Osteoblast (primary cell): ENCODE results near the gene RPS6KA2. TPM values are rescaled to one million over a fixed set of nuclear protein-coding genes. Genes with fewer than 3 reads are reported as not detected.
A peak's percentile ranks its signal among the peaks of the same experiment; 100 is the strongest.

Experiments
- DNase-seq: peaks from one replicate; pipeline ENCODE4 v3.0.0; 2011; ENCODE audit warnings: low spot score, mixed read lengths; ENCODE audit not compliant: insufficient read length; ENCODE audit errors: missing footprints
- H2AFZ ChIP-seq: 2 replicates; pipeline ENCODE4 v1.6.0; 2011; ENCODE audit warnings: mild to moderate bottlenecking, low read length
- H3K27ac ChIP-seq: 2 replicates; pipeline ENCODE4 v1.5.1; 2011; ENCODE audit warnings: mild to moderate bottlenecking, low read depth, low read length, moderate library complexity
- H3K27me3 ChIP-seq: 2 replicates; pipeline ENCODE4 v1.6.0; 2012; ENCODE audit warnings: mild to moderate bottlenecking, control low read depth, inconsistent platforms, low read length, moderate library complexity; ENCODE audit not compliant: insufficient read depth
- H3K36me3 ChIP-seq: 2 replicates; pipeline ENCODE4 v1.5.1; 2011; ENCODE audit warnings: mild to moderate bottlenecking, low read length, control low read depth, moderate library complexity; ENCODE audit not compliant: insufficient read depth
- H3K4me1 ChIP-seq: 2 replicates; pipeline ENCODE4 v1.5.1; 2011; ENCODE audit warnings: mild to moderate bottlenecking, low read length, control low read depth, moderate library complexity; ENCODE audit not compliant: insufficient read depth
- H3K4me2 ChIP-seq: 2 replicates; pipeline ENCODE4 v1.6.0; 2011; ENCODE audit warnings: mild to moderate bottlenecking, low read length; ENCODE audit not compliant: insufficient read depth
- H3K4me3 ChIP-seq: fragments of 200-600 bp; sonication (generic); 3 replicates; pipeline ENCODE4 v1.5.1; 2012; ENCODE audit warnings: mild to moderate bottlenecking, low read length, inconsistent platforms; ENCODE audit not compliant: insufficient read depth
- H3K79me2 ChIP-seq: 2 replicates; pipeline ENCODE4 v1.6.0; 2012; ENCODE audit warnings: mild to moderate bottlenecking, low read length, control low read depth, inconsistent platforms; ENCODE audit not compliant: insufficient read depth
- H3K9me3 ChIP-seq: 2 replicates; pipeline ENCODE4 v1.5.1; 2011; ENCODE audit warnings: low read depth, low read length, control low read depth
- H4K20me1 ChIP-seq: 2 replicates; pipeline ENCODE4 v1.6.0; 2012; ENCODE audit warnings: mild to moderate bottlenecking, low read length, control low read depth; ENCODE audit not compliant: insufficient read depth
- CTCF ChIP-seq: IDR thresholded peaks from 2 replicates; pipeline ENCODE4 v1.5.1; 2011; ENCODE audit warnings: mild to moderate bottlenecking, low read depth, low read length, moderate library complexity; ENCODE audit errors: extremely low read depth
- total RNA-seq: library from RNA; depleted of rRNA; stranded (reverse); fragments of >200 nt; gene quantifications from 2 replicates; pipeline ENCODE4 v1.2.3, GENCODE V29; 2012

Gene RPS6KA2
- total RNA-seq, 1 donor, result 113 TPM

GRCh38 chr6:166514196-166514595 is 112.9 kb downstream of the RPS6KA2 start:
- Histone ChIP-seq H3K4me3 (no peak overlapping the region), H3K9me3 (no peaks in the 10 kb centered on the region), H3K27me3 (no peaks in the 10 kb centered on the region), H3K36me3 (peaks cover 9% of the 10 kb centered on the region), H4K20me1 (peaks cover 3% of the 10 kb centered on the region), H3K4me1 (peaks cover 14% of the 10 kb centered on the region), H3K79me2 (peaks cover 2% of the 10 kb centered on the region), H3K27ac (no peak overlapping the region), H3K4me2 (no peak overlapping the region), H2AFZ (no peak overlapping the region)
- TF ChIP-seq CTCF, result peak; percentile 21
- DNase-seq, result peak; percentile 61

DNA sequence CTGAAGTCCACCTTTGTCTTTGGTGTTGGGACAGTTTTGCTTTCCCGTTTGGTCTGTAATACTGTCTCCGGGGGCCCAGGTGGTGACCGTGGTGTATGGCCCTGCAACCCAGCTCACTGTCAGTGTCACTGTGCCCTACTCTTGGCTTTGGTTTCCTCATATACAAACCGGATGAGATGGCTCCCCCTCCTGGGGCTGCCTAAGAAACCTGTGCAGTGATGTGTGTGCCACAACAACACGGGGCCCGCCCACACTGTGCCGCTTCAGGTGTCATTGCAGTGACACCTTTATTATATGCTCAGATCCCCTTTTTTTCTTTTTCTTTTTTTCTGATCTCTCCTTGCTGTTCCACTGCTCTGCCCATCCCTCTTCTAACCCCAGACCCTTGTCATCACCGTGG is 114.5 kb downstream of the RPS6KA2 start:
- DNase-seq, result peak; percentile 26
- no peak overlapping the region for H3K27ac ChIP-seq
- H3K27me3 ChIP-seq, result no peaks in the 10 kb centered on the region
- no peak overlapping the region for H3K4me3 ChIP-seq
- H3K79me2 ChIP-seq, result peaks cover 2% of the 10 kb centered on the region
- H3K4me1 ChIP-seq, result peaks cover 14% of the 10 kb centered on the region
- H3K4me2 ChIP-seq, result no peak overlapping the region
- TF ChIP-seq CTCF, result no peak
- H4K20me1 ChIP-seq, result peaks cover 3% of the 10 kb centered on the region
- H3K36me3 ChIP-seq, result peaks cover 24% of the 10 kb centered on the region
- no peaks in the 10 kb centered on the region for H3K9me3 ChIP-seq
- no peak overlapping the region for H2AFZ ChIP-seq

GRCh38 chr6:166511316-166511715 is 115.7 kb downstream of the RPS6KA2 start:
- Histone ChIP-seq H3K9me3 (no peaks in the 10 kb centered on the region), H3K27ac (no peak overlapping the region), H3K4me1 (peaks cover 14% of the 10 kb centered on the region), H3K27me3 (no peaks in the 10 kb centered on the region), H3K79me2 (no peaks in the 10 kb centered on the region), H3K4me2 (no peak overlapping the region), H3K36me3 (peaks cover 26% of the 10 kb centered on the region), H3K4me3 (no peak overlapping the region), H2AFZ (no peak overlapping the region), H4K20me1 (peaks cover 3% of the 10 kb centered on the region)
- no peak for TF ChIP-seq CTCF
- DNase-seq, result peak; percentile 13

GRCh38 chr6:166509193-166509592 is 117.9 kb downstream of the RPS6KA2 start:
- Histone ChIP-seq H3K79me2 (no peaks in the 10 kb centered on the region), H2AFZ (no peak overlapping the region), H4K20me1 (no peaks in the 10 kb centered on the region), H3K4me3 (no peak overlapping the region), H3K9me3 (no peaks in the 10 kb centered on the region), H3K27me3 (no peaks in the 10 kb centered on the region), H3K27ac (no peak overlapping the region), H3K4me1 (no peaks in the 10 kb centered on the region), H3K36me3 (peaks cover 32% of the 10 kb centered on the region), H3K4me2 (no peak overlapping the region)
- DNase-seq, result no peak
- TF ChIP-seq CTCF, result no peak
